Retinal pigment epithelial cell (primary cell): ENCODE data around the gene H6PD.

Source experiments
- DNase-seq: peaks from one replicate; pipeline ENCODE4 v3.0.0-alpha.2; 2010; ENCODE audit warnings: low read depth
- H3K4me3 ChIP-seq: 2 replicates; pipeline ENCODE4 v1.5.1; 2011; ENCODE audit warnings: mild to moderate bottlenecking, low read length, control low read depth, moderate library complexity
- TF ChIP-seq, protein P1 (sequence below): conservative IDR thresholded peaks from 2 replicates; pipeline ENCODE4 v1.5.1; 2011; ENCODE audit warnings: low read depth, low read length, control low read depth, inconsistent platforms

H6PD gene

DNA sequence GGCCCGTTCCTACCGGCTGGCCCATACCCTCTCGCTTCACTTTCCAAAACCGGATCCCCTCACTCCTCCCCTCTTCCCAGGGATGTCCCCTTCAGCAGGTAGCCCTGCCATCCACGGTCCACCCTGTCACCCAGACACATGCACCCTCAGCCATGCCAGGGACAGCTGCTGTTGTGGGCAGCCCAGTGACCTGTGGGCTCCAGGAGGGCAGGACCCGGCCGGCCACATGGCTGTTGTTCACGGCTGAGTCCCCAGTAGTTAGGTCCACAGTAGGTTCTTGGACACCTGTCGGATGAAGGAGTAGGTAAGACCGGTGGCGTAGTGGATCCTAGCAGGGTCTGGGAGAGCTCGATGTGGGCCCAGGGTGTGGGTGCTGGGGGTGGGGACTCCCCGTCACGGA is 70.6 kb downstream of the H6PD start:
- DNase-seq: no peak
- TF ChIP-seq, protein P1, sequence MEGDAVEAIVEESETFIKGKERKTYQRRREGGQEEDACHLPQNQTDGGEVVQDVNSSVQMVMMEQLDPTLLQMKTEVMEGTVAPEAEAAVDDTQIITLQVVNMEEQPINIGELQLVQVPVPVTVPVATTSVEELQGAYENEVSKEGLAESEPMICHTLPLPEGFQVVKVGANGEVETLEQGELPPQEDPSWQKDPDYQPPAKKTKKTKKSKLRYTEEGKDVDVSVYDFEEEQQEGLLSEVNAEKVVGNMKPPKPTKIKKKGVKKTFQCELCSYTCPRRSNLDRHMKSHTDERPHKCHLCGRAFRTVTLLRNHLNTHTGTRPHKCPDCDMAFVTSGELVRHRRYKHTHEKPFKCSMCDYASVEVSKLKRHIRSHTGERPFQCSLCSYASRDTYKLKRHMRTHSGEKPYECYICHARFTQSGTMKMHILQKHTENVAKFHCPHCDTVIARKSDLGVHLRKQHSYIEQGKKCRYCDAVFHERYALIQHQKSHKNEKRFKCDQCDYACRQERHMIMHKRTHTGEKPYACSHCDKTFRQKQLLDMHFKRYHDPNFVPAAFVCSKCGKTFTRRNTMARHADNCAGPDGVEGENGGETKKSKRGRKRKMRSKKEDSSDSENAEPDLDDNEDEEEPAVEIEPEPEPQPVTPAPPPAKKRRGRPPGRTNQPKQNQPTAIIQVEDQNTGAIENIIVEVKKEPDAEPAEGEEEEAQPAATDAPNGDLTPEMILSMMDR: no peak
- H3K4me3 ChIP-seq: no peak overlapping the region

- no peak for DNase-seq
- no peak overlapping the region for H3K4me3 ChIP-seq
- TF ChIP-seq, protein P1: no peak
Observed at GRCh38 chr1:9306006-9306405, 71.4 kb downstream of the H6PD start.

- H3K4me3 ChIP-seq: no peak overlapping the region
- TF ChIP-seq, protein P1: no peak
- no peak for DNase-seq
Observed at GRCh38 chr1:9307303-9307702, 72.7 kb downstream of the H6PD start.

- H3K4me3 ChIP-seq: no peak overlapping the region
- DNase-seq: no peak
- TF ChIP-seq, protein P1: no peak
Observed at GRCh38 chr1:9308236-9308785, 73.7 kb downstream of the H6PD start.

DNA sequence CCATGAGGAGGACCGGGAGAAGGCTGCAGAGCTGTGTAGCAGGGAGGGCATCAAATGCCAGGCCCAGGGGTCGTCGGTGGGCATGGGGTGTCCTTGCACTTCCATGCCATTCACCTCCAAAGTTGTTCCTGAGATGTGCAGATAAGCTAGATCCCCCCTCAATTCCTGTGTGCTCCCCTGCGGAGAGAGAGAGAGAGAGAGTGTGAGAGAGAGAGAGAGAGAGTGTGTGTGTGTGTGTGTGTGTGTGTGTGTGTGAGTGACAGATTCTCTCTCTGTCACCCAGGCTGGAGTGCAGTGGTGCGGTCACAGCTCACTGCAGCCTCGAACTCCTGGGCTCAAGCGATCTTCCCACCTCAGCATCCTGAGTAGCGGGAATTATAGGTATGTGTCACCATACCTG is 74.5 kb downstream of the H6PD start:
- TF ChIP-seq, protein P1: no peak
- H3K4me3 ChIP-seq: no peak overlapping the region
- no peak for DNase-seq

DNA sequence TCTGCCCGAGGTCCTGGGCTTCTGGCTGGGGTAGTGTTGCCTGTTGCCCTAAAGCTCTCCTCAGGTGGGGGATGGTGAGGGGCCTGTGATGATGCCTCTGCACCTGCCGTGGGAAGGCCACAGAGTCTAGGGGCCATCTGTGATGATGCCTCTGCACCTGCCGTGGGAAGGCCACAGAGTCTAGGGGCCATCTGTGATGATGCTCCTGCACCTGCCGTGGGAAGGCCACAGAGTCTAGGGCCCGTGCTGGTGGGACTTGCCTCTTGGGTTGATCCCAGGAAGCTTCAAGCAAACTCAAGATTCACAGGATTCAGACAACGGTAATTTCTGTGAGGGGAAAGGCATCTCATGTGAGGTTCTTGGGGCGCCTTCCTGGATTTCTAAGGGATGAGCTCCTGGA is 75.4 kb downstream of the H6PD start:
- no peak overlapping the region for H3K4me3 ChIP-seq
- TF ChIP-seq, protein P1: no peak
- no peak for DNase-seq

DNA sequence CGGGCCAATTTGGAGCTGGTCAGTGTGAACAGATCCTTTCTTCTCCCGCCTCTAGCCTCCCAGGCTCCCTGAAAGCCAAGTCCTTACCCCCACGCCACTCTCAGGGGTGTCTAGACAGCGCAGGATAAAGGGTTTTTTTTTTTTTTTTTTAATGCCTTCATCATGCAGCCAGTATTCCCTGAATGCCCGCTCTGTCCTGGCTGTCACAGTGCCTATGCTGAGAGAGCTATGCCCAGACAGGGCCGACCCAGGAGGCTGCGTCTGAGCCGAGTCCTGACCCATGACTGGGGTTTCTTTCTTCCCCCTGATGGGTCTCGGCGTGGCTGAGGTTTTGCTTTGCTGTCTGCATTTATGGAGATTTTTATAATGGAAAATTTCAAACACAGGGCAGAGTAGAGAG is 76.5 kb downstream of the H6PD start:
- no peak overlapping the region for H3K4me3 ChIP-seq
- no peak for DNase-seq
- TF ChIP-seq, protein P1: no peak
